H9 (cell line): Measurements from ENCODE around the gene PFKP. TPM values are rescaled to one million over a fixed set of nuclear protein-coding genes. Genes with fewer than 3 reads are reported as not detected.
A peak's percentile ranks its signal among the peaks of the same experiment; 100 is the strongest.

ENCODE experiments used
- DNase-seq: peaks from one replicate; pipeline ENCODE4 v3.0.0-alpha.2; 2017
- H2AFZ ChIP-seq: one replicate; pipeline ENCODE4 v1.6.1; 2013; ENCODE audit warnings: mild to moderate bottlenecking, low read length, control low read depth, moderate library complexity
- H2AK5ac ChIP-seq: 2 replicates; pipeline ENCODE4 v1.6.1; 2013; ENCODE audit warnings: low read length, control low read depth, mixed read lengths; ENCODE audit not compliant: insufficient read length
- H2BK120ac ChIP-seq: one replicate; pipeline ENCODE4 v1.6.1; 2013; ENCODE audit warnings: low read depth, mild to moderate bottlenecking, low read length, control low read depth, inconsistent platforms; ENCODE audit not compliant: poor library complexity, severe bottlenecking
- H2BK12ac ChIP-seq: 2 replicates; pipeline ENCODE4 v1.6.1; 2013; ENCODE audit warnings: low read length, control low read depth, mixed read lengths, low read depth; ENCODE audit not compliant: insufficient read length
- H2BK15ac ChIP-seq: 2 replicates; pipeline ENCODE4 v1.6.1; 2013; ENCODE audit warnings: low read depth, low read length, control low read depth
- H2BK20ac ChIP-seq: one replicate; pipeline ENCODE4 v1.6.1; 2013; ENCODE audit warnings: low read depth, mild to moderate bottlenecking, low read length, control low read depth, inconsistent platforms; ENCODE audit not compliant: poor library complexity, severe bottlenecking
- H2BK5ac ChIP-seq: 2 replicates; pipeline ENCODE4 v1.6.1; 2013; ENCODE audit warnings: low read length, control low read depth, mixed read lengths; ENCODE audit not compliant: insufficient read length
- H3K14ac ChIP-seq: 2 replicates; pipeline ENCODE4 v1.6.1; 2013; ENCODE audit warnings: low read length, control low read depth; ENCODE audit not compliant: insufficient read depth
- H3K18ac ChIP-seq: 2 replicates; pipeline ENCODE4 v1.6.1; 2013; ENCODE audit warnings: low read depth, mild to moderate bottlenecking, mixed read lengths, low read length, control low read depth; ENCODE audit not compliant: insufficient read length
- H3K23ac ChIP-seq: 2 replicates; pipeline ENCODE4 v1.6.1; 2013; ENCODE audit warnings: low read length, control low read depth, mixed read lengths, low read depth; ENCODE audit not compliant: insufficient read length
- H3K23me2 ChIP-seq: 2 replicates; pipeline ENCODE4 v1.6.1; 2013; ENCODE audit warnings: low read depth, mild to moderate bottlenecking, mixed read lengths, low read length, control low read depth; ENCODE audit not compliant: insufficient read length, poor library complexity, severe bottlenecking
- H3K27ac ChIP-seq: 2 replicates; pipeline ENCODE4 v1.5.1; 2013; ENCODE audit warnings: low read length, control low read depth, mixed read lengths, low read depth; ENCODE audit not compliant: insufficient read length
- H3K27me3 ChIP-seq: 2 replicates; pipeline ENCODE4 v1.6.1; 2013; ENCODE audit warnings: low read length, control low read depth, inconsistent platforms; ENCODE audit not compliant: insufficient read depth
- H3K4ac ChIP-seq: 2 replicates; pipeline ENCODE4 v1.6.1; 2013; ENCODE audit warnings: low read depth, mild to moderate bottlenecking, control low read depth, inconsistent platforms, low read length, moderate library complexity
- H3K4me1 ChIP-seq: 2 replicates; pipeline ENCODE4 v1.6.1; 2013; ENCODE audit warnings: low read length, control low read depth, inconsistent platforms; ENCODE audit not compliant: insufficient read depth
- H3K4me2 ChIP-seq: 2 replicates; pipeline ENCODE4 v1.6.1; 2013; ENCODE audit warnings: low read length, control low read depth, mixed read lengths; ENCODE audit not compliant: insufficient read length, insufficient read depth
- H3K56ac ChIP-seq: 2 replicates; pipeline ENCODE4 v1.6.1; 2013; ENCODE audit warnings: low read depth, mild to moderate bottlenecking, mixed read lengths, low read length, control low read depth; ENCODE audit not compliant: insufficient read length
- H3K79me1 ChIP-seq: 2 replicates; pipeline ENCODE4 v1.6.1; 2013; ENCODE audit warnings: low read depth, mild to moderate bottlenecking, moderate library complexity, low read length, control low read depth, inconsistent platforms; ENCODE audit not compliant: insufficient read depth, poor library complexity, severe bottlenecking
- H3K79me2 ChIP-seq: 2 replicates; pipeline ENCODE4 v1.6.1; 2013; ENCODE audit warnings: low read length, control low read depth, inconsistent platforms; ENCODE audit not compliant: insufficient read depth
- H3K9ac ChIP-seq: 2 replicates; pipeline ENCODE4 v1.6.1; 2013; ENCODE audit warnings: low read length, control low read depth, mixed read lengths; ENCODE audit not compliant: insufficient read length; ENCODE audit errors: extremely low read depth
- H3K9me3 ChIP-seq: one replicate; pipeline ENCODE4 v1.6.1; 2013; ENCODE audit warnings: low read depth, low read length, inconsistent platforms; ENCODE audit not compliant: control insufficient read depth
- H3T11ph ChIP-seq: one replicate; pipeline ENCODE4 v1.6.1; 2013; ENCODE audit warnings: mild to moderate bottlenecking, low read length, control low read depth, inconsistent platforms
- H4K20me1 ChIP-seq: one replicate; pipeline ENCODE4 v1.6.1; 2013; ENCODE audit not compliant: control insufficient read depth, insufficient read length, insufficient read depth
- H4K5ac ChIP-seq: 2 replicates; pipeline ENCODE4 v1.6.1; 2013; ENCODE audit warnings: low read depth, mild to moderate bottlenecking, mixed read lengths, low read length, control low read depth; ENCODE audit not compliant: insufficient read length
- H4K8ac ChIP-seq: replicated peaks from 2 replicates; pipeline ENCODE4 v1.6.1; 2013; ENCODE audit warnings: low read length, control low read depth, mixed read lengths, low read depth; ENCODE audit not compliant: insufficient read length
- H4K91ac ChIP-seq: 2 replicates; pipeline ENCODE4 v1.6.1; 2013; ENCODE audit warnings: low read depth, mild to moderate bottlenecking, moderate library complexity, mixed read lengths, low read length, control low read depth; ENCODE audit not compliant: insufficient read length
- H3K27ac Mint-ChIP-seq, 3 experiments: 2 replicates in 2 of 3; 3 replicates in 1 of 3; pipeline ENCODE4 v1.8.0; 2020 to 2021; ENCODE audit warnings: mixed read lengths in 3 of 3, mild to moderate bottlenecking in 1 of 3, moderate library complexity in 1 of 3
- H3K27me3 Mint-ChIP-seq: 2 replicates; pipeline ENCODE4 v1.8.0; 2021; ENCODE audit warnings: low read depth, mild to moderate bottlenecking, moderate library complexity, mixed read lengths
- H3K36me3 Mint-ChIP-seq, 3 experiments: 2 replicates in 2 of 3; 3 replicates in 1 of 3; pipeline ENCODE4 v1.8.0; 2020 to 2021; ENCODE audit warnings: low read depth in 3 of 3, mixed read lengths in 3 of 3; ENCODE audit not compliant: insufficient read depth in 1 of 3
- H3K4me1 Mint-ChIP-seq, 2 experiments: 2 replicates each; pipeline ENCODE4 v1.8.0; 2020; ENCODE audit warnings: mixed read lengths in 2 of 2
- H3K4me3 Mint-ChIP-seq, 2 experiments: 2 replicates in 1 of 2; 3 replicates in 1 of 2; pipeline ENCODE4 v1.8.0; 2020 to 2021; ENCODE audit warnings: mild to moderate bottlenecking in 2 of 2, mixed read lengths in 2 of 2, moderate library complexity in 1 of 2
- H3K9me3 Mint-ChIP-seq, 2 experiments: 2 replicates in 1 of 2; 3 replicates in 1 of 2; pipeline ENCODE4 v1.8.0; 2020; ENCODE audit warnings: mild to moderate bottlenecking in 2 of 2, mixed read lengths in 2 of 2, moderate library complexity in 1 of 2
- CTCF ChIP-seq: fragments of 200-600 bp; sonication (generic); conservative IDR thresholded peaks from 3 replicates; pipeline ENCODE4 v1.8.0; 2021; ENCODE audit warnings: antibody characterized with exemption, mild to moderate bottlenecking
- WGBS: extraction: QIAGEN DNeasy Blood & Tissue Kit; methylation state at CpG from one replicate; pipeline ENCODE4 v1.1.7; 2013; ENCODE audit warnings: missing lambda C conversion rate, low lambda C conversion rate, mixed read lengths; ENCODE audit not compliant: insufficient read length; ENCODE audit errors: extremely low coverage; 5-methylcytosine and 5-hydroxymethylcytosine counted together
- total RNA-seq: library from RNA; stranded (reverse); gene quantifications from 2 replicates; pipeline ENCODE4 v1.2.1, GENCODE V29; 2021

Gene PFKP
- total RNA-seq, 1 experiment from 2014 or later: 145 TPM

GRCh38 chr10:3119796-3120459, 52.6 kb downstream of the PFKP start:
- peaks cover 44 to 85% (median 81%) of the 10 kb centered on the region in 3 experiments; a peak in 6 of 7 replicates for H3K36me3 Mint-ChIP-seq
- WGBS: no CpG with 5 or more reads among the region's 31 CpGs
- H4K20me1 ChIP-seq: no peaks in the 10 kb centered on the region

More at GRCh38 chr10:3119796-3120459, 52.6 kb downstream of the PFKP start:
- Histone ChIP-seq H2BK120ac (no peak overlapping the region), H3K27me3 (no peaks in the 10 kb centered on the region), H4K5ac (no peak overlapping the region), H4K91ac (no peak overlapping the region), H2BK12ac (no peak overlapping the region), H4K8ac (no peak overlapping the region), H2AK5ac (no peak overlapping the region), H3K9ac (no peak overlapping the region), H2BK15ac (no peak overlapping the region), H3K27ac (no peak overlapping the region), H2BK5ac (no peak overlapping the region), H3K79me2 (no peaks in the 10 kb centered on the region), H3K56ac (no peak overlapping the region), H3K9me3 (no peaks in the 10 kb centered on the region), H3K23ac (no peak overlapping the region), H3K4me1 (no peaks in the 10 kb centered on the region), H2BK20ac (no peak overlapping the region), H3T11ph (no peak overlapping the region), H3K79me1 (no peaks in the 10 kb centered on the region), H2AFZ (no peak overlapping the region), H3K18ac (no peak overlapping the region), H3K4ac (no peak overlapping the region), H3K23me2 (no peaks in the 10 kb centered on the region), H3K4me2 (no peak overlapping the region), H3K14ac (no peak overlapping the region)
- Mint-ChIP-seq H3K27me3 (no peaks in the 10 kb centered on the region), H3K27ac (peak overlapping the region in 2 of 3 experiments; percentile 8 to 74; a peak in 3 of 7 replicates), H3K4me3 (no peak overlapping the region), H3K4me1 (no peaks in the 10 kb centered on the region), H3K9me3 (no peaks in the 10 kb centered on the region)
- no peak for DNase-seq
- peak; percentile 72 for TF ChIP-seq CTCF
